A549 (cell line): ENCODE results near the gene IRX4. TPM values are rescaled to one million over a fixed set of nuclear protein-coding genes. Genes with fewer than 3 reads are reported as not detected.

ENCODE experiments used
- ATAC-seq, 2 experiments: fragments of 200-7000 bp in 1 of 2; fragments of >200 bp in 1 of 2; cut with Nextera tagmentation in 1 of 2; cut with Tn5 transposase in 1 of 2; 3 replicates each; pipeline versions ENCODE4 v1.8.0 to v1.9.1; 2018 to 2020; ENCODE audit warnings: mild to moderate bottlenecking in 1 of 2, moderate library complexity in 1 of 2
- CTCF ChIA-PET: fragments of 300-600 bp; sonication (Branson Sonifier 250); formaldehyde crosslinking; extraction: SDS; loops from one replicate; lab custom pipeline; 2021; ENCODE audit warnings: antibody characterized with exemption, inconsistent platforms; lab: Yijun Ruan, JAX
- POLR2A ChIA-PET: fragments of 350-600 bp; formaldehyde crosslinking; extraction: SDS; loops from one replicate; lab custom pipeline; 2021; ENCODE audit warnings: antibody characterized with exemption, inconsistent platforms; lab: Yijun Ruan, JAX
- DNase-seq, 2 experiments: peaks; one replicate each; pipeline versions ENCODE4 v3.0.0 to v3.0.0-alpha.2; 2011 to 2016; ENCODE audit warnings: low read depth in 1 of 2, low spot score in 1 of 2
- FAIRE-seq: peaks from 2 replicates; lab custom pipeline; 2011; peaks lifted over from hg19 to GRCh38; lab: Jason Lieb, UNC
- H3K27ac ChIP-seq, 2 experiments: fragments of >200 bp; sonication (Bioruptor Twin); formaldehyde crosslinking; 3 replicates each; pipeline ENCODE4 v1.5.1; 2016 to 2017
- H3K4me1 ChIP-seq: fragments of >200 bp; sonication (Bioruptor Twin); formaldehyde crosslinking; 3 replicates; pipeline ENCODE4 v1.6.1; 2016
- H3K4me2 ChIP-seq: fragments of >200 bp; sonication (Bioruptor Twin); formaldehyde crosslinking; 3 replicates; pipeline ENCODE4 v1.6.1; 2016
- H3K4me3 ChIP-seq: fragments of >200 bp; sonication (Bioruptor Twin); formaldehyde crosslinking; 3 replicates; pipeline ENCODE4 v1.5.1; 2016
- H3K9me3 ChIP-seq: fragments of >200 bp; sonication (Bioruptor Twin); formaldehyde crosslinking; 3 replicates; pipeline ENCODE4 v1.6.1; 2016
- CBX2 ChIP-seq: fragments of 200-600 bp; sonication (generic); IDR thresholded peaks from 2 replicates; pipeline ENCODE4 v1.6.1; 2016; ENCODE audit warnings: low read depth, mild to moderate bottlenecking, borderline replicate concordance
- CEBPB ChIP-seq, 2 experiments: fragments of >200 bp in 1 of 2; sonication (Bioruptor Twin) in 1 of 2; formaldehyde crosslinking in 1 of 2; IDR thresholded peaks; 2 replicates each; pipeline ENCODE4 v1.6.1; 2012 to 2016
- CHD4 ChIP-seq: fragments of 200-600 bp; sonication (generic); IDR thresholded peaks from 2 replicates; pipeline ENCODE4 v1.6.1; 2016; ENCODE audit warnings: antibody characterized with exemption, mild to moderate bottlenecking, borderline replicate concordance
- ELK1 ChIP-seq: fragments of 150-350 bp; IDR thresholded peaks from 2 replicates; pipeline ENCODE4 v1.6.1; 2014; ENCODE audit warnings: low read depth, mild to moderate bottlenecking, low read length
- EP300 ChIP-seq, 2 experiments: fragments of >200 bp; sonication (Bioruptor Twin); formaldehyde crosslinking; IDR thresholded peaks; 2 replicates in 1 of 2; 3 replicates in 1 of 2; pipeline ENCODE4 v1.6.1; 2016 to 2017
- ESRRA ChIP-seq: fragments of 150-350 bp; IDR thresholded peaks from 2 replicates; pipeline ENCODE4 v1.6.1; 2014; ENCODE audit warnings: mild to moderate bottlenecking, low read length, borderline replicate concordance
- HES2 ChIP-seq: fragments of >200 bp; sonication (Bioruptor Twin); formaldehyde crosslinking; IDR thresholded peaks from 2 replicates; pipeline ENCODE4 v1.6.1; 2016
- HOXA7 ChIP-seq: fragments of 250-450 bp; sonication (Bioruptor Pico); IDR thresholded peaks from 2 replicates; pipeline ENCODE4 v1.5.0; 2020; ENCODE audit warnings: mild to moderate bottlenecking, moderate library complexity
- HOXB13 ChIP-seq: fragments of 250-450 bp; sonication (Bioruptor Pico); IDR thresholded peaks from 2 replicates; pipeline ENCODE4 v1.5.0; 2020; ENCODE audit warnings: low read depth, mild to moderate bottlenecking, moderate library complexity
- HOXB5 ChIP-seq: fragments of 250-450 bp; sonication (Bioruptor Pico); IDR thresholded peaks from 2 replicates; pipeline ENCODE4 v1.5.0; 2020; ENCODE audit warnings: mild to moderate bottlenecking, moderate library complexity
- JUNB ChIP-seq: fragments of >200 bp; sonication (Bioruptor Twin); formaldehyde crosslinking; IDR thresholded peaks from 2 replicates; pipeline ENCODE4 v1.6.1; 2016
- NR3C1 ChIP-seq: fragments of >200 bp; sonication (Bioruptor Twin); formaldehyde crosslinking; IDR thresholded peaks from 3 replicates; pipeline ENCODE4 v1.6.1; 2017
- POLR2AphosphoS2 ChIP-seq: conservative IDR thresholded peaks from 2 replicates; pipeline ENCODE4 v1.6.1; 2012; ENCODE audit warnings: low read length, improper control_type of control experiment, inconsistent platforms
- RCOR1 ChIP-seq: fragments of 150-350 bp; IDR thresholded peaks from 2 replicates; pipeline ENCODE4 v1.6.1; 2014; ENCODE audit warnings: antibody characterized with exemption, low read length, low read depth
- RNF2 ChIP-seq: fragments of 200-600 bp; sonication (generic); IDR thresholded peaks from 2 replicates; pipeline ENCODE4 v1.6.1; 2016; ENCODE audit warnings: low read depth, mild to moderate bottlenecking, antibody characterized with exemption, moderate library complexity, borderline replicate concordance
- TFCP2L1 ChIP-seq: fragments of 250-450 bp; sonication (Bioruptor Pico); IDR thresholded peaks from 2 replicates; pipeline ENCODE4 v1.5.0; 2021; ENCODE audit warnings: mild to moderate bottlenecking
- TP53 ChIP-seq: fragments of 250-450 bp; sonication (Bioruptor Pico); IDR thresholded peaks from 2 replicates; pipeline ENCODE4 v1.5.0; 2021; ENCODE audit warnings: mild to moderate bottlenecking, moderate library complexity
- ZNF302 ChIP-seq: fragments of 250-450 bp; sonication (Bioruptor Pico); IDR thresholded peaks from 2 replicates; pipeline ENCODE4 v1.9.0; 2021; ENCODE audit warnings: inconsistent platforms, mild to moderate bottlenecking, moderate library complexity
- ZSCAN20 ChIP-seq: fragments of 250-450 bp; sonication (Bioruptor Pico); IDR thresholded peaks from 2 replicates; pipeline ENCODE4 v1.8.0; 2022; ENCODE audit warnings: mild to moderate bottlenecking, moderate library complexity
- WGBS: methylation state at CpG from one replicate; pipeline ENCODE4 v1.1.6; 2017; ENCODE audit errors: missing lambda C conversion rate; 5-methylcytosine and 5-hydroxymethylcytosine counted together
- polyA plus RNA-seq, 4 experiments: library from polyadenylated mRNA; depleted of rRNA in 3 of 4; stranded (reverse); fragments of >200 nt; fragmentation: RNase III in 1 of 4; extraction: RNeasy Plus Mini Kit Qiagen cat#74134 plus additional on column Dnase treatment in 1 of 4; gene quantifications; 2 replicates in 3 of 4; 3 replicates in 1 of 4; pipeline ENCODE4 v1.2.3, GENCODE V29; 2011 to 2017
- TF ChIP-seq, protein P1 (sequence below): fragments of 200-600 bp; sonication (generic); IDR thresholded peaks from 2 replicates; pipeline ENCODE4 v1.6.1; 2016; ENCODE audit warnings: antibody characterized with exemption, mild to moderate bottlenecking, moderate library complexity
- TF ChIP-seq, protein P2 (sequence below): IDR thresholded peaks from 2 replicates; pipeline ENCODE4 v1.6.1; 2012
- TF ChIP-seq, protein P3 (sequence below): fragments of >200 bp; sonication (Bioruptor Twin); formaldehyde crosslinking; IDR thresholded peaks from 3 replicates; pipeline ENCODE4 v1.6.1; 2016

IRX4 gene
- polyA plus RNA-seq, 2 of the 4 experiments (the other 2 are of a cell fraction), result 0.04 to 0.06 TPM

- ATAC-seq (no peak), FAIRE-seq (no peak), DNase-seq (no peak)
- TF ChIP-seq ZSCAN20 (CRISPR knock-in tag) (no peak), POLR2AphosphoS2 (no peak), ELK1 (no peak), CEBPB (IDR thresholded peaks at IDR 0.05) (no peak), NR3C1 (no peak), ESRRA (no peak), HOXB5 (CRISPR knock-in tag) (no peak), EP300 (IDR thresholded peaks at IDR 0.05) (no peak), HES2 (no peak), RCOR1 (no peak), CHD4 (no peak), JUNB (no peak)
- TF ChIP-seq, protein P1, sequence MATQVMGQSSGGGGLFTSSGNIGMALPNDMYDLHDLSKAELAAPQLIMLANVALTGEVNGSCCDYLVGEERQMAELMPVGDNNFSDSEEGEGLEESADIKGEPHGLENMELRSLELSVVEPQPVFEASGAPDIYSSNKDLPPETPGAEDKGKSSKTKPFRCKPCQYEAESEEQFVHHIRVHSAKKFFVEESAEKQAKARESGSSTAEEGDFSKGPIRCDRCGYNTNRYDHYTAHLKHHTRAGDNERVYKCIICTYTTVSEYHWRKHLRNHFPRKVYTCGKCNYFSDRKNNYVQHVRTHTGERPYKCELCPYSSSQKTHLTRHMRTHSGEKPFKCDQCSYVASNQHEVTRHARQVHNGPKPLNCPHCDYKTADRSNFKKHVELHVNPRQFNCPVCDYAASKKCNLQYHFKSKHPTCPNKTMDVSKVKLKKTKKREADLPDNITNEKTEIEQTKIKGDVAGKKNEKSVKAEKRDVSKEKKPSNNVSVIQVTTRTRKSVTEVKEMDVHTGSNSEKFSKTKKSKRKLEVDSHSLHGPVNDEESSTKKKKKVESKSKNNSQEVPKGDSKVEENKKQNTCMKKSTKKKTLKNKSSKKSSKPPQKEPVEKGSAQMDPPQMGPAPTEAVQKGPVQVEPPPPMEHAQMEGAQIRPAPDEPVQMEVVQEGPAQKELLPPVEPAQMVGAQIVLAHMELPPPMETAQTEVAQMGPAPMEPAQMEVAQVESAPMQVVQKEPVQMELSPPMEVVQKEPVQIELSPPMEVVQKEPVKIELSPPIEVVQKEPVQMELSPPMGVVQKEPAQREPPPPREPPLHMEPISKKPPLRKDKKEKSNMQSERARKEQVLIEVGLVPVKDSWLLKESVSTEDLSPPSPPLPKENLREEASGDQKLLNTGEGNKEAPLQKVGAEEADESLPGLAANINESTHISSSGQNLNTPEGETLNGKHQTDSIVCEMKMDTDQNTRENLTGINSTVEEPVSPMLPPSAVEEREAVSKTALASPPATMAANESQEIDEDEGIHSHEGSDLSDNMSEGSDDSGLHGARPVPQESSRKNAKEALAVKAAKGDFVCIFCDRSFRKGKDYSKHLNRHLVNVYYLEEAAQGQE, result no peak
- TF ChIP-seq, protein P2, sequence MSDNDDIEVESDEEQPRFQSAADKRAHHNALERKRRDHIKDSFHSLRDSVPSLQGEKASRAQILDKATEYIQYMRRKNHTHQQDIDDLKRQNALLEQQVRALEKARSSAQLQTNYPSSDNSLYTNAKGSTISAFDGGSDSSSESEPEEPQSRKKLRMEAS, result no peak
- TF ChIP-seq, protein P3, sequence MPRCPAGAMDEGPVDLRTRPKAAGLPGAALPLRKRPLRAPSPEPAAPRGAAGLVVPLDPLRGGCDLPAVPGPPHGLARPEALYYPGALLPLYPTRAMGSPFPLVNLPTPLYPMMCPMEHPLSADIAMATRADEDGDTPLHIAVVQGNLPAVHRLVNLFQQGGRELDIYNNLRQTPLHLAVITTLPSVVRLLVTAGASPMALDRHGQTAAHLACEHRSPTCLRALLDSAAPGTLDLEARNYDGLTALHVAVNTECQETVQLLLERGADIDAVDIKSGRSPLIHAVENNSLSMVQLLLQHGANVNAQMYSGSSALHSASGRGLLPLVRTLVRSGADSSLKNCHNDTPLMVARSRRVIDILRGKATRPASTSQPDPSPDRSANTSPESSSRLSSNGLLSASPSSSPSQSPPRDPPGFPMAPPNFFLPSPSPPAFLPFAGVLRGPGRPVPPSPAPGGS, result no peak
- 57% methylated on average over 17 of the region's 22 CpGs for WGBS
- no peaks in the 10 kb centered on the region for H3K9me3 ChIP-seq
- H3K4me3 ChIP-seq, result no peak overlapping the region
- H3K4me2 ChIP-seq, result no peak overlapping the region
- CTCF ChIA-PET, result no interaction called here
- POLR2A ChIA-PET, result no interaction called here
- no peak overlapping the region for H3K27ac ChIP-seq
- H3K4me1 ChIP-seq, result no peaks in the 10 kb centered on the region
These were observed 22.6 kb downstream of the IRX4 start for GRCh38 chr5:1860021-1860610.

DNA sequence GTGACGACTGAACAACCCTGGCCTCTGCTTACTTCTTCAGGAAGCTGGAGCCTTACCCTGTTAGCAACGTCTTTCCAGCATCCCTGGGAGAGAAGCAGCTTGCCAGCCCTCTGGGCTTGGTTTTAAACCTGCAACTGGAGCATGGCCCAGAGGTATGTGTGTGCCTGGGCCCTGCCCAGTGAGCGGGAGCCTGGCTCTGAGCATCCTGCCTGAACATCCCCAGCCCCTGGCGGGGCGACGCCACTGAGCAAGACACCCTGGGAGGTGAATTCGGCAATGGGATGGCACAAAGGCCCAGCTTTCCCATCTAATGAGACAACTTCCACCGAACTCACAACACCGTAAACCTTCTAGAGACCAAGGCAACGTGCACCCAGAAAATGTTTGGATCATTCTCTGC, 23.6 kb downstream of the IRX4 start:
- ATAC-seq (no peak), FAIRE-seq (no peak), DNase-seq (no peak)
- Histone ChIP-seq H3K4me2 (no peak overlapping the region), H3K4me1 (no peaks in the 10 kb centered on the region), H3K4me3 (no peak overlapping the region)
- 54% methylated on average over 10 of the region's 10 CpGs for WGBS
- no peak for TF ChIP-seq CBX2
- no peak for TF ChIP-seq TP53 (CRISPR knock-in tag)
- no peak for TF ChIP-seq HOXB13 (CRISPR knock-in tag)
- no peak for TF ChIP-seq ZNF302 (CRISPR knock-in tag)
- no peak for TF ChIP-seq RNF2
- no peak for TF ChIP-seq HOXA7
- TF ChIP-seq HES2, result no peak
- no peak for TF ChIP-seq TFCP2L1
- TF ChIP-seq, all 56 proteins: peak for 0
- Histone ChIP-seq H3K27ac (no peak overlapping the region), H3K9me3 (no peaks in the 10 kb centered on the region)
- ChIA-PET POLR2A (no interaction called here), CTCF (no interaction called here)
